IMR-90 (cell line): ENCODE data around the gene UBE2O. TPM values are rescaled to one million over a fixed set of nuclear protein-coding genes. Genes with fewer than 3 reads are reported as not detected.

ENCODE experiments used
- ATAC-seq: fragments of 200-7000 bp; cut with Tn5 transposase; 2 replicates; pipeline ENCODE4 v1.9.1; 2020; ENCODE audit warnings: low read depth, mild to moderate bottlenecking, moderate library complexity
- BruUV-seq: library from RNA; stranded (reverse); fragments of 400-500 nt; replicated peaks from 2 replicates; lab custom pipeline; 2021; lab: Mats Ljungman, UMichigan
- CTCF ChIA-PET: fragments of 300-600 bp; formaldehyde crosslinking; extraction: SDS; loops from one replicate; lab custom pipeline; 2021; ENCODE audit warnings: antibody characterized with exemption; lab: Yijun Ruan, JAX
- POLR2A ChIA-PET: fragments of 300-600 bp; sonication (Branson Sonifier 250); formaldehyde crosslinking; loops from one replicate; lab custom pipeline; 2022; ENCODE audit warnings: antibody characterized with exemption; ENCODE audit not compliant: unreplicated experiment; lab: Charles Lee
- DNase-seq: peaks from one replicate; pipeline ENCODE4 v3.0.0; 2013
- H2AFZ ChIP-seq: replicated peaks from 2 replicates; pipeline ENCODE3; 2013; ENCODE audit warnings: low read length, mild to moderate bottlenecking; ENCODE audit not compliant: poor library complexity
- H2AK5ac ChIP-seq: 2 replicates; pipeline ENCODE4 v1.6.1; 2013; ENCODE audit warnings: low read depth, low read length, inconsistent platforms
- H2AK9ac ChIP-seq: replicated peaks from 2 replicates; pipeline ENCODE3; 2013; ENCODE audit warnings: mild to moderate bottlenecking, low read depth, low read length, moderate library complexity; ENCODE audit not compliant: poor library complexity
- H2BK120ac ChIP-seq: 2 replicates; pipeline ENCODE4 v1.6.1; 2013; ENCODE audit warnings: low read depth, low read length, inconsistent platforms
- H2BK15ac ChIP-seq: 3 replicates; pipeline ENCODE4 v1.6.1; 2013; ENCODE audit warnings: low read depth, low read length, inconsistent platforms
- H2BK20ac ChIP-seq: 2 replicates; pipeline ENCODE4 v1.6.1; 2013; ENCODE audit warnings: low read depth, mild to moderate bottlenecking, inconsistent platforms, low read length, moderate library complexity
- H2BK5ac ChIP-seq: 2 replicates; pipeline ENCODE4 v1.6.1; 2013; ENCODE audit warnings: mild to moderate bottlenecking, low read depth, low read length, inconsistent platforms; ENCODE audit not compliant: poor library complexity, severe bottlenecking
- H3K14ac ChIP-seq: replicated peaks from 2 replicates; pipeline ENCODE4 v1.6.1; 2013; ENCODE audit warnings: low read depth, low read length, inconsistent platforms
- H3K18ac ChIP-seq: 2 replicates; pipeline ENCODE4 v1.6.1; 2013; ENCODE audit warnings: low read depth, low read length, control low read depth
- H3K23ac ChIP-seq: 2 replicates; pipeline ENCODE4 v1.6.1; 2013; ENCODE audit warnings: low read depth, low read length, inconsistent platforms
- H3K27ac ChIP-seq: 2 replicates; pipeline ENCODE4 v1.5.1; 2013; ENCODE audit warnings: mild to moderate bottlenecking, control low read depth, low read length; ENCODE audit not compliant: insufficient read depth
- H3K27me3 ChIP-seq: 2 replicates; pipeline ENCODE4 v1.6.1; 2013; ENCODE audit warnings: low read length; ENCODE audit not compliant: control insufficient read depth, insufficient read depth
- H3K36me3 ChIP-seq: 2 replicates; pipeline ENCODE4 v1.6.1; 2013; ENCODE audit warnings: low read length, mixed read lengths; ENCODE audit not compliant: control insufficient read depth, insufficient read depth
- H3K4ac ChIP-seq: 2 replicates; pipeline ENCODE4 v1.6.1; 2013; ENCODE audit warnings: low read depth, low read length, inconsistent platforms
- H3K4me1 ChIP-seq: 2 replicates; pipeline ENCODE4 v1.6.1; 2013; ENCODE audit warnings: low read length, mixed read lengths; ENCODE audit not compliant: control insufficient read depth, insufficient read depth
- H3K4me2 ChIP-seq: 2 replicates; pipeline ENCODE4 v1.6.1; 2013; ENCODE audit warnings: low read depth, mild to moderate bottlenecking, control low read depth, low read length, moderate library complexity
- H3K4me3 ChIP-seq: 2 replicates; pipeline ENCODE4 v1.5.1; 2013; ENCODE audit warnings: low read depth, mild to moderate bottlenecking, control low read depth, low read length, moderate library complexity; ENCODE audit not compliant: insufficient read depth
- H3K56ac ChIP-seq: 2 replicates; pipeline ENCODE4 v1.6.1; 2013; ENCODE audit warnings: low read length, inconsistent platforms; ENCODE audit not compliant: insufficient read depth; ENCODE audit errors: extremely low read depth
- H3K79me1 ChIP-seq, 2 experiments: 2 replicates each; pipeline ENCODE4 v1.6.1; 2013; ENCODE audit warnings: low read length in 2 of 2, inconsistent platforms in 1 of 2, low read depth in 1 of 2
- H3K9ac ChIP-seq: 2 replicates; pipeline ENCODE4 v1.6.1; 2013; ENCODE audit warnings: low read depth, low read length, control low read depth
- H3K9me1 ChIP-seq: 2 replicates; pipeline ENCODE4 v1.6.1; 2013; ENCODE audit warnings: low read length, inconsistent platforms; ENCODE audit not compliant: insufficient read depth
- H3K9me3 ChIP-seq: 2 replicates; pipeline ENCODE4 v1.6.1; 2013; ENCODE audit warnings: low read length; ENCODE audit not compliant: control insufficient read depth, insufficient read depth
- H4K20me1 ChIP-seq: 2 replicates; pipeline ENCODE4 v1.6.1; 2013; ENCODE audit warnings: low read length, inconsistent platforms; ENCODE audit not compliant: insufficient read depth
- H4K5ac ChIP-seq: 2 replicates; pipeline ENCODE4 v1.6.1; 2013; ENCODE audit warnings: mild to moderate bottlenecking, low read depth, low read length, control low read depth
- H4K8ac ChIP-seq, 2 experiments: 2 replicates each; pipeline ENCODE4 v1.6.1; 2013; ENCODE audit warnings: low read depth in 2 of 2, low read length in 2 of 2, control low read depth in 1 of 2, inconsistent platforms in 1 of 2
- H4K91ac ChIP-seq: 2 replicates; pipeline ENCODE4 v1.6.1; 2013; ENCODE audit warnings: low read depth, low read length, inconsistent platforms; ENCODE audit not compliant: insufficient read depth
- BHLHE40 ChIP-seq: fragments of 150-350 bp; IDR thresholded peaks from 2 replicates; pipeline ENCODE4 v1.6.1; 2016; ENCODE audit warnings: mild to moderate bottlenecking, low read depth, low read length
- FOS ChIP-seq: fragments of 150-350 bp; IDR thresholded peaks from 2 replicates; pipeline ENCODE4 v1.6.1; 2016; ENCODE audit warnings: low read depth, low read length
- MAFK ChIP-seq: IDR thresholded peaks from 2 replicates; pipeline ENCODE4 v1.6.1; 2012; ENCODE audit warnings: low read depth, low read length, improper control_type of control experiment
- MAZ ChIP-seq: IDR thresholded peaks from 2 replicates; pipeline ENCODE4 v1.6.1; 2012; ENCODE audit warnings: low read depth, mild to moderate bottlenecking, low read length, improper control_type of control experiment, moderate library complexity, borderline replicate concordance
- POLR2A ChIP-seq: IDR thresholded peaks from 2 replicates; pipeline ENCODE4 v1.6.1; 2012; ENCODE audit warnings: mild to moderate bottlenecking, low read depth, low read length
- RAD21 ChIP-seq: IDR thresholded peaks from 2 replicates; pipeline ENCODE4 v1.6.1; 2012; ENCODE audit warnings: low read length, improper control_type of control experiment
- RFX5 ChIP-seq: IDR thresholded peaks from 2 replicates; pipeline ENCODE4 v1.8.0; 2012; ENCODE audit warnings: low read depth, mild to moderate bottlenecking, low read length, moderate library complexity
- WGBS, 2 experiments: methylation state at CpG; one replicate each; pipeline versions ENCODE4 v1.1.5 to v1.1.7; 2013; ENCODE audit warnings: missing lambda C conversion rate in 2 of 2; ENCODE audit not compliant: insufficient read length in 1 of 2; ENCODE audit errors: extremely low coverage in 2 of 2; 5-methylcytosine and 5-hydroxymethylcytosine counted together
- dilution Hi-C: fragments of 300-500 bp; cut with HindIII; formaldehyde crosslinking; loops from one replicate; pipeline ENCODE4 v1.14.3; 2018; ENCODE audit warnings: low sequenced_read_pairs; ENCODE audit not compliant: unreplicated experiment
- in situ Hi-C: fragments of 300-500 bp; cut with MboI; formaldehyde crosslinking; loops from 3 replicates; pipeline ENCODE4 v1.14.3; 2019; ENCODE audit warnings: low sequenced_read_pairs, inconsistent platforms, mixed read lengths
- intact Hi-C: fragments of 100-400 bp; cut with micrococcal nuclease; formaldehyde crosslinking; loops from 2 replicates; pipeline ENCODE4 v1.10.0; 2022
- polyA plus RNA-seq, 3 experiments: library from polyadenylated mRNA; depleted of rRNA; stranded (reverse); fragments of >200 nt; gene quantifications; 2 replicates each; pipeline ENCODE4 v1.2.3, GENCODE V29; 2012; ENCODE audit warnings: low replicate concordance in 1 of 3
- total RNA-seq: library from RNA; depleted of rRNA; stranded (reverse); fragments of >200 nt; gene quantifications from 2 replicates; pipeline ENCODE4 v1.2.3, GENCODE V29; 2012
- TF ChIP-seq, protein P1 (sequence below): conservative IDR thresholded peaks from 2 replicates; pipeline ENCODE4 v1.5.1; 2012; ENCODE audit warnings: mild to moderate bottlenecking, low read depth, low read length, improper control_type of control experiment
- TF ChIP-seq, protein P2 (sequence below): fragments of 150-350 bp; IDR thresholded peaks from 2 replicates; pipeline ENCODE4 v1.6.1; 2016; ENCODE audit warnings: low read depth, mild to moderate bottlenecking, low read length, moderate library complexity, borderline replicate concordance
- TF ChIP-seq, protein P3 (sequence below): fragments of 150-350 bp; IDR thresholded peaks from 2 replicates; pipeline ENCODE4 v1.6.1; 2017; ENCODE audit warnings: mild to moderate bottlenecking, antibody characterized with exemption, low read length, low read depth

The UBE2O gene
- total and polyA plus RNA-seq, 2 of the 4 experiments (the other 2 are of a cell fraction): 17.6 TPM

DNA sequence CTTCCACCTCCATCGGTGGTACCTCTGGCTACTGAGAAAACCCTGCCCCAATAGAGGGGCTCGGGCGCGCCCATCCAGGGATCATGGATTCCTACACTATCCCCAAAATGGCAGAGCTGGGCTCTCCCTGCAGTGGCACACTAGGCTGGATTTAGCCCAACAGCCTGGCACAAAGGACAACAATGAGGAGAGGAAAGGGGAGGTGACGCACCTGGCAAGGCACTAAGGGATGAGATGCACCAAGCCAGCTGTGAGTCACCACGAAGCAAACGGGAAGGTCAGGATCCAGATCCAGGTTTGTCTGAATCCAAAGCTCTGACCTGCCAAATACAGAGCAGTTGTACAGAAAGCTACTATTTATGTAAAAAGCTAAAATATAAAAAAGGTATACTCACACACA lies 18.1 kb downstream of the UBE2O start:
- H3K9me1 ChIP-seq: peaks cover 35% of the 10 kb centered on the region
- WGBS, 2 experiments: no CpG with 5 or more reads among the region's 7 CpGs
- H2BK20ac ChIP-seq: no peak overlapping the region
- dilution Hi-C loops (no loop called here), intact Hi-C loops (no loop called here), in situ Hi-C loops (no loop called here)
- BruUV-seq: no TSS peak
- no peak overlapping the region for H3K4me2 ChIP-seq
- H3K9me3 ChIP-seq: no peaks in the 10 kb centered on the region
- H3K56ac ChIP-seq: no peak overlapping the region
- H3K23ac ChIP-seq: no peak overlapping the region
- H3K27me3 ChIP-seq: no peaks in the 10 kb centered on the region
- H3K36me3 ChIP-seq: peaks cover 4% of the 10 kb centered on the region; the same call in 1 of the 2 replicates
- H3K79me1 ChIP-seq: peaks cover 48 to 87% of the 10 kb centered on the region in 2 experiments
- no peak overlapping the region for H2BK5ac ChIP-seq
- no peak overlapping the region for H3K18ac ChIP-seq
- H3K9ac ChIP-seq: no peak overlapping the region
- H3K4ac ChIP-seq: no peak overlapping the region
- DNase-seq (no peak), ATAC-seq (no peak)
- TF ChIP-seq, protein P1, sequence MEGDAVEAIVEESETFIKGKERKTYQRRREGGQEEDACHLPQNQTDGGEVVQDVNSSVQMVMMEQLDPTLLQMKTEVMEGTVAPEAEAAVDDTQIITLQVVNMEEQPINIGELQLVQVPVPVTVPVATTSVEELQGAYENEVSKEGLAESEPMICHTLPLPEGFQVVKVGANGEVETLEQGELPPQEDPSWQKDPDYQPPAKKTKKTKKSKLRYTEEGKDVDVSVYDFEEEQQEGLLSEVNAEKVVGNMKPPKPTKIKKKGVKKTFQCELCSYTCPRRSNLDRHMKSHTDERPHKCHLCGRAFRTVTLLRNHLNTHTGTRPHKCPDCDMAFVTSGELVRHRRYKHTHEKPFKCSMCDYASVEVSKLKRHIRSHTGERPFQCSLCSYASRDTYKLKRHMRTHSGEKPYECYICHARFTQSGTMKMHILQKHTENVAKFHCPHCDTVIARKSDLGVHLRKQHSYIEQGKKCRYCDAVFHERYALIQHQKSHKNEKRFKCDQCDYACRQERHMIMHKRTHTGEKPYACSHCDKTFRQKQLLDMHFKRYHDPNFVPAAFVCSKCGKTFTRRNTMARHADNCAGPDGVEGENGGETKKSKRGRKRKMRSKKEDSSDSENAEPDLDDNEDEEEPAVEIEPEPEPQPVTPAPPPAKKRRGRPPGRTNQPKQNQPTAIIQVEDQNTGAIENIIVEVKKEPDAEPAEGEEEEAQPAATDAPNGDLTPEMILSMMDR: no peak
- TF ChIP-seq BHLHE40 (no peak), FOS (no peak), POLR2A (no peak), MAZ (no peak), MAFK (no peak), RFX5 (no peak), RAD21 (no peak)
- TF ChIP-seq, protein P2, sequence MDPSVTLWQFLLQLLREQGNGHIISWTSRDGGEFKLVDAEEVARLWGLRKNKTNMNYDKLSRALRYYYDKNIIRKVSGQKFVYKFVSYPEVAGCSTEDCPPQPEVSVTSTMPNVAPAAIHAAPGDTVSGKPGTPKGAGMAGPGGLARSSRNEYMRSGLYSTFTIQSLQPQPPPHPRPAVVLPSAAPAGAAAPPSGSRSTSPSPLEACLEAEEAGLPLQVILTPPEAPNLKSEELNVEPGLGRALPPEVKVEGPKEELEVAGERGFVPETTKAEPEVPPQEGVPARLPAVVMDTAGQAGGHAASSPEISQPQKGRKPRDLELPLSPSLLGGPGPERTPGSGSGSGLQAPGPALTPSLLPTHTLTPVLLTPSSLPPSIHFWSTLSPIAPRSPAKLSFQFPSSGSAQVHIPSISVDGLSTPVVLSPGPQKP: no peak
- TF ChIP-seq, protein P3, sequence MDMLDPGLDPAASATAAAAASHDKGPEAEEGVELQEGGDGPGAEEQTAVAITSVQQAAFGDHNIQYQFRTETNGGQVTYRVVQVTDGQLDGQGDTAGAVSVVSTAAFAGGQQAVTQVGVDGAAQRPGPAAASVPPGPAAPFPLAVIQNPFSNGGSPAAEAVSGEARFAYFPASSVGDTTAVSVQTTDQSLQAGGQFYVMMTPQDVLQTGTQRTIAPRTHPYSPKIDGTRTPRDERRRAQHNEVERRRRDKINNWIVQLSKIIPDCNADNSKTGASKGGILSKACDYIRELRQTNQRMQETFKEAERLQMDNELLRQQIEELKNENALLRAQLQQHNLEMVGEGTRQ: no peak
- no peak overlapping the region for H3K27ac ChIP-seq
- H4K20me1 ChIP-seq: peaks cover 80% of the 10 kb centered on the region
- no peak overlapping the region for H2BK15ac ChIP-seq
- H3K4me3 ChIP-seq: no peak overlapping the region
- no peak overlapping the region for H2AK9ac ChIP-seq
- CTCF ChIA-PET: interaction anchor here (1.3 kb wide), 2 partner anchors 12 to 17 kb away, joined by 3 read pairs; no protein-coding TSS in a partner anchor
- H3K4me1 ChIP-seq: peaks cover 20% of the 10 kb centered on the region
- no peak overlapping the region for H3K14ac ChIP-seq
- no peak overlapping the region for H2BK120ac ChIP-seq
- POLR2A ChIA-PET: no interaction called here
- no peak overlapping the region for H4K91ac ChIP-seq
- no peak overlapping the region for H2AK5ac ChIP-seq
- H2AFZ ChIP-seq: no peak overlapping the region
- H4K8ac ChIP-seq: no peak overlapping the region
- H4K5ac ChIP-seq: no peak overlapping the region
